ENCODE results near the gene ARTN.

DNA sequence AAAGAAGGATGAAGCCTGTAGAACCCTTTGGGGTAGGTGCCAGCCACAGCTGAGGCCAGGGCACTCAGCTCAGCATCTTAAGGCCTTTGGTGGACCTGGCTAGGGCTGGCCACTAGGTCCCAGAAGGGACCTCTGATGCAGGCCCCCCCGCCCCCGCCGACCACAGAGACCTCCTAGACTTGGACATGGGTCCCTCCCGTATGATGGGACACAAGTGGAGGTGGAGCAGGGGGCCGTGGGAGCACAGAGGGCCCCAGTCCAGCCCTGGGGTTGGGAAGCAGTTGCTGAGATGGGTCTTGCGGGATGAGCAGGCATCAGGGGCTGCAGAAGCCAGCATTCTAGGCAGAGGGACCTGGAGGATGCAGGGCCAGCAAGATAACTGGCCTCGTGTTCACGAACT, 48.6 kb downstream of the ARTN start:
- TF ChIP-seq, protein P1, sequence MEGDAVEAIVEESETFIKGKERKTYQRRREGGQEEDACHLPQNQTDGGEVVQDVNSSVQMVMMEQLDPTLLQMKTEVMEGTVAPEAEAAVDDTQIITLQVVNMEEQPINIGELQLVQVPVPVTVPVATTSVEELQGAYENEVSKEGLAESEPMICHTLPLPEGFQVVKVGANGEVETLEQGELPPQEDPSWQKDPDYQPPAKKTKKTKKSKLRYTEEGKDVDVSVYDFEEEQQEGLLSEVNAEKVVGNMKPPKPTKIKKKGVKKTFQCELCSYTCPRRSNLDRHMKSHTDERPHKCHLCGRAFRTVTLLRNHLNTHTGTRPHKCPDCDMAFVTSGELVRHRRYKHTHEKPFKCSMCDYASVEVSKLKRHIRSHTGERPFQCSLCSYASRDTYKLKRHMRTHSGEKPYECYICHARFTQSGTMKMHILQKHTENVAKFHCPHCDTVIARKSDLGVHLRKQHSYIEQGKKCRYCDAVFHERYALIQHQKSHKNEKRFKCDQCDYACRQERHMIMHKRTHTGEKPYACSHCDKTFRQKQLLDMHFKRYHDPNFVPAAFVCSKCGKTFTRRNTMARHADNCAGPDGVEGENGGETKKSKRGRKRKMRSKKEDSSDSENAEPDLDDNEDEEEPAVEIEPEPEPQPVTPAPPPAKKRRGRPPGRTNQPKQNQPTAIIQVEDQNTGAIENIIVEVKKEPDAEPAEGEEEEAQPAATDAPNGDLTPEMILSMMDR (conservative IDR thresholded peaks at IDR 0.05 in 1 of 2, IDR thresholded peaks at IDR 0.05 in 1 of 2; ENCODE audit: extremely low read depth in 1 of 2, insufficient read depth in 1 of 2, low read depth in 1 of 2, low read length in 2 of 2), result no peak
- TF ChIP-seq EZH2 (IDR thresholded peaks at IDR 0.05; ENCODE audit: borderline replicate concordance, low read length), result no peak
